OCI-LY1 (cell line): ENCODE results near the gene POLR2C.

Experiments
- H2AFZ ChIP-seq: fragments of 200-600 bp; sonication (generic), shearing (Covaris generic); 2 replicates; pipeline ENCODE4 v1.6.0; 2014; ENCODE audit warnings: antibody characterized with exemption, mild to moderate bottlenecking, low read length
- H3F3A ChIP-seq: fragments of 200-600 bp; sonication (generic), shearing (Covaris generic); 2 replicates; pipeline ENCODE4 v1.6.0; 2014; ENCODE audit warnings: mild to moderate bottlenecking, antibody characterized with exemption, low read length, moderate library complexity; ENCODE audit not compliant: insufficient read depth
- H3K27ac ChIP-seq: fragments of 200-600 bp; sonication (generic); 2 replicates; pipeline ENCODE4 v1.5.1; 2014; ENCODE audit warnings: low read length, mixed run types, mild to moderate bottlenecking, low read depth; ENCODE audit not compliant: poor library complexity, severe bottlenecking
- H3K27me3 ChIP-seq: fragments of 200-600 bp; sonication (generic); 2 replicates; pipeline ENCODE4 v1.6.0; 2014; ENCODE audit warnings: antibody characterized with exemption, mild to moderate bottlenecking, low read length, moderate library complexity; ENCODE audit not compliant: insufficient read depth
- H3K36me3 ChIP-seq: fragments of 200-600 bp; sonication (generic); 2 replicates; pipeline ENCODE4 v1.6.1; 2014; ENCODE audit warnings: mild to moderate bottlenecking, antibody characterized with exemption, low read length, moderate library complexity, mixed read lengths; ENCODE audit not compliant: insufficient read depth
- H3K4me1 ChIP-seq: fragments of 200-600 bp; sonication (generic); 2 replicates; pipeline ENCODE4 v1.5.1; 2014; ENCODE audit warnings: mild to moderate bottlenecking, low read length, moderate library complexity; ENCODE audit not compliant: insufficient read depth, severe bottlenecking
- H3K4me2 ChIP-seq: fragments of 200-600 bp; sonication (generic), shearing (Covaris generic); 2 replicates; pipeline ENCODE4 v1.6.1; 2014; ENCODE audit warnings: low read length
- H3K4me3 ChIP-seq: fragments of 200-600 bp; sonication (generic); 2 replicates; pipeline ENCODE4 v1.5.1; 2014; ENCODE audit warnings: low read length, low read depth, mild to moderate bottlenecking, mixed read lengths; ENCODE audit not compliant: poor library complexity, severe bottlenecking
- H3K79me2 ChIP-seq: fragments of 200-600 bp; shearing (Covaris generic); 2 replicates; pipeline ENCODE4 v1.6.1; 2016; ENCODE audit warnings: mixed run types, low read length, mixed read lengths; ENCODE audit not compliant: insufficient read depth
- H3K9ac ChIP-seq: fragments of 200-600 bp; sonication (generic), shearing (Covaris generic); 2 replicates; pipeline ENCODE4 v1.6.1; 2014; ENCODE audit warnings: mild to moderate bottlenecking, low read length, mixed read lengths
- H3K9me2 ChIP-seq: fragments of 200-600 bp; sonication (generic), shearing (Covaris generic); 2 replicates; pipeline ENCODE4 v1.6.1; 2014; ENCODE audit warnings: low read depth, mild to moderate bottlenecking, low read length, mixed read lengths
- H3K9me3 ChIP-seq: fragments of 200-600 bp; shearing (Covaris generic); 2 replicates; pipeline ENCODE4 v1.6.1; 2014; ENCODE audit warnings: low read length, mixed read lengths
- H4K20me1 ChIP-seq: fragments of 200-600 bp; sonication (generic), shearing (Covaris generic); 2 replicates; pipeline ENCODE4 v1.6.0; 2016; ENCODE audit warnings: mild to moderate bottlenecking, low read length; ENCODE audit not compliant: insufficient read depth
- EZH2 ChIP-seq: fragments of 200-600 bp; sonication (generic), shearing (Covaris generic); IDR thresholded peaks from 2 replicates; pipeline ENCODE4 v1.8.0; 2017; ENCODE audit warnings: borderline replicate concordance, mixed run types, mild to moderate bottlenecking, antibody characterized with exemption, low read length, moderate library complexity, mixed read lengths
- TF ChIP-seq, protein P1 (sequence below): fragments of 200-600 bp; sonication (generic), shearing (Covaris generic); IDR thresholded peaks from 2 replicates; pipeline ENCODE4 v1.5.1; 2017; ENCODE audit warnings: mild to moderate bottlenecking, antibody characterized with exemption, low read length, moderate library complexity, mixed read lengths

Gene POLR2C

DNA sequence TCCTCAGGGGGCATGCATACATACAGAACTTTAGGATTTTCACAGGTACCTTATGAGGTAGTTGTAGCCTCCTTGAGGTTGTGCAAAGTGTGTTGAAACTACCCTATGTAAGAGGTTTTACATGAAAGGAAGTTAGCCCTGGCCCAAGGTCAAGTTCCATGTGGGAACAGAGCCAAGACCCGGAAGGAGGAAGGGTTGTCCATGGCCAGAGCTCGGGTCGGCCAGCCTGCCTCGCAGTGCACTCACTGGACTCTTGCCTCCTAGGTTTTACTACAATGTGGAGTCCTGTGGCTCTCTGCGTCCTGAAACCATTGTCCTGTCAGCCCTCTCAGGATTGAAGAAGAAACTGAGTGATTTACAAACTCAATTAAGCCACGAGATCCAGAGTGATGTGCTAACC lies 8.2 kb downstream of the POLR2C start:
- TF ChIP-seq, protein P1, sequence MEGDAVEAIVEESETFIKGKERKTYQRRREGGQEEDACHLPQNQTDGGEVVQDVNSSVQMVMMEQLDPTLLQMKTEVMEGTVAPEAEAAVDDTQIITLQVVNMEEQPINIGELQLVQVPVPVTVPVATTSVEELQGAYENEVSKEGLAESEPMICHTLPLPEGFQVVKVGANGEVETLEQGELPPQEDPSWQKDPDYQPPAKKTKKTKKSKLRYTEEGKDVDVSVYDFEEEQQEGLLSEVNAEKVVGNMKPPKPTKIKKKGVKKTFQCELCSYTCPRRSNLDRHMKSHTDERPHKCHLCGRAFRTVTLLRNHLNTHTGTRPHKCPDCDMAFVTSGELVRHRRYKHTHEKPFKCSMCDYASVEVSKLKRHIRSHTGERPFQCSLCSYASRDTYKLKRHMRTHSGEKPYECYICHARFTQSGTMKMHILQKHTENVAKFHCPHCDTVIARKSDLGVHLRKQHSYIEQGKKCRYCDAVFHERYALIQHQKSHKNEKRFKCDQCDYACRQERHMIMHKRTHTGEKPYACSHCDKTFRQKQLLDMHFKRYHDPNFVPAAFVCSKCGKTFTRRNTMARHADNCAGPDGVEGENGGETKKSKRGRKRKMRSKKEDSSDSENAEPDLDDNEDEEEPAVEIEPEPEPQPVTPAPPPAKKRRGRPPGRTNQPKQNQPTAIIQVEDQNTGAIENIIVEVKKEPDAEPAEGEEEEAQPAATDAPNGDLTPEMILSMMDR, result no peak
- TF ChIP-seq EZH2, result no peak
- H3K27ac ChIP-seq, result no peak overlapping the region
- no peaks in the 10 kb centered on the region for H4K20me1 ChIP-seq
- no peaks in the 10 kb centered on the region for H3K4me1 ChIP-seq
- H2AFZ ChIP-seq, result no peak overlapping the region
- H3K9me3 ChIP-seq, result no peaks in the 10 kb centered on the region
- no peaks in the 10 kb centered on the region for H3K79me2 ChIP-seq
- no peak overlapping the region for H3K4me2 ChIP-seq
- H3K4me3 ChIP-seq, result no peak overlapping the region
- no peaks in the 10 kb centered on the region for H3K9me2 ChIP-seq
- H3F3A ChIP-seq, result no peaks in the 10 kb centered on the region
- H3K27me3 ChIP-seq, result no peaks in the 10 kb centered on the region
- H3K36me3 ChIP-seq, result peaks cover 51% of the 10 kb centered on the region
- no peak overlapping the region for H3K9ac ChIP-seq

DNA sequence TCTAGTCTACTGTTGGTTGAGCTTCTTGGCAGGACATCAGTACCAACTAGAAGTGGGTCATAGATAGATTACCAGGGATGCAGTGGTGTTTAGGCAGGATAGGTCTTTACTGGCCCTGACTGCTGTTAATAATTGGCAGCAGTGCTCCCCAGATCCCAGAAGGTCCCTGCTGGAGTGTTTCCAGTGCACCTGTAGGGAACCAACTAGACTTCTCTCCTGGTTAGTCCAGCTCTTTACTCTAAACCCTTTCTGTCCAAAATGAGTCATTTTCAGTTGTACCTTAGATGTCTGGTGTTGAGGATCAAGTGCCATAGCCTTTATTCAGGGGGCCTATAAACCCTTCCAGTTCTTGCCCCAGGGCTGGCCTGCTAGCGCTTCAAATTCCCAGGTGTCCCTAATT lies 8.7 kb downstream of the POLR2C start:
- Histone ChIP-seq H3K4me2 (no peak overlapping the region), H2AFZ (no peak overlapping the region), H3K4me3 (no peak overlapping the region), H3K9ac (no peak overlapping the region), H3K79me2 (no peaks in the 10 kb centered on the region), H3K36me3 (peaks cover 46% of the 10 kb centered on the region), H3K9me2 (no peaks in the 10 kb centered on the region), H3K4me1 (no peaks in the 10 kb centered on the region), H3K27ac (no peak overlapping the region), H4K20me1 (no peaks in the 10 kb centered on the region), H3F3A (no peaks in the 10 kb centered on the region), H3K9me3 (no peaks in the 10 kb centered on the region), H3K27me3 (no peaks in the 10 kb centered on the region)
- TF ChIP-seq EZH2, result no peak
- TF ChIP-seq, protein P1, result no peak

DNA sequence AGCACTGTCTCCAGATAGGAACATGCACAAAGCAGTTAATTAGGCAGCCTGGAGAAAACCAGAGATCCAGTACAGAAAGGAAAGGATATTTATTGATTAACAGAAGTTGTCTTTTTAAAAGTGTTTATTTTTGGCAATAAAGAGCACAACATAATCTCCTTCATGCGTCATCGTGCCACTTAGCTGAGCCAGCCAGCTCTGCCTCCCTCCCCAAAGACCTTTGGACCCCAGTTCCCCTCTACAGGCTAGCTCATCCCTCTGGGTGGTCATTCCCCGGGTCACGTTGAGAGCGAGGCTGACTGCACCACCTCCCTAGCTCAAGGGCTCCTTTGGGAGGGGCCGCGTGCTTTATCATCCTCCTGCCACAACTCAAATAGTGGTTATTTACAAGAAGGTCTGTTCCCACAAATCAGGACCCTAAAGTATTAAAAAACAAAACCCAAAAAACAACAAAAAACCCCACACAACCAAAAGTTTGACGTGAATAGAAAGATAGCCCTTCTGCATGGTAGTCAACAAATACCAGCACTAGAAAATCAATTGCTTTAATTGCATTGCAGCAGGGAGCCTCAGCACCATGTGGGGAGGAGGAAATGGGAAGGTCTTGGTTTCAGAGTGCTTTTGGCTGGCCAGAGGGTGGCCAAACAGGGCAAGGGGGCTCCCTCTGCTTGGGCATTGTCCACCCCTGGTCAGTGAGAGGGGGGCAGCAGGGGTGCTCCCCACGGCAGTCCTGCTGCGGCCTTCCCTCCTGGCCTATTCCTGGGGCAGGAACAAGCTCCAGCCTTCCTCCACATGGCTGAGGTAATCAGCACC lies 9.6 kb downstream of the POLR2C start:
- Histone ChIP-seq H3K4me1 (no peaks in the 10 kb centered on the region), H3K27ac (no peak overlapping the region), H3K36me3 (peaks cover 41% of the 10 kb centered on the region), H3F3A (no peaks in the 10 kb centered on the region), H3K79me2 (no peaks in the 10 kb centered on the region), H3K4me2 (no peak overlapping the region), H3K27me3 (no peaks in the 10 kb centered on the region), H3K4me3 (no peak overlapping the region), H3K9me2 (no peaks in the 10 kb centered on the region), H3K9me3 (no peaks in the 10 kb centered on the region), H3K9ac (no peak overlapping the region), H2AFZ (no peak overlapping the region), H4K20me1 (no peaks in the 10 kb centered on the region)
- no peak for TF ChIP-seq EZH2
- TF ChIP-seq, protein P1, result no peak
